Colonic mucosa (tissue), 4 donors: ENCODE data around the gene MRPS27. TPM values are rescaled to one million over a fixed set of nuclear protein-coding genes. Genes with fewer than 3 reads are reported as not detected.

ENCODE experiments used
- DNase-seq: peaks from one replicate; pipeline ENCODE4 v3.0.0-alpha.2; 2020
- H3K27ac ChIP-seq: fragments of 200-600 bp; one replicate; pipeline ENCODE4 v1.8.0; 2021
- H3K27me3 ChIP-seq: fragments of 200-600 bp; one replicate; pipeline ENCODE4 v1.8.0; 2021
- H3K36me3 ChIP-seq: fragments of 200-600 bp; one replicate; pipeline ENCODE4 v1.8.0; 2021
- H3K4me1 ChIP-seq: fragments of 200-600 bp; one replicate; pipeline ENCODE4 v1.8.0; 2021; ENCODE audit warnings: mild to moderate bottlenecking
- H3K4me3 ChIP-seq: fragments of 200-600 bp; one replicate; pipeline ENCODE4 v1.8.0; 2021
- H3K9ac ChIP-seq, 2 donors: one replicate each; pipeline ENCODE4 v1.7.0; 2013; ENCODE audit warnings: control low read depth in 2 of 2, low read depth in 2 of 2, low read length in 2 of 2
- H3K9me3 ChIP-seq: fragments of 200-600 bp; one replicate; pipeline ENCODE4 v1.8.0; 2021
- intact Hi-C: fragments of 100-400 bp; cut with DNase I; formaldehyde crosslinking; loops from one replicate; pipeline ENCODE4 v1.14.1; 2022
- total RNA-seq, 2 donors: library from RNA; stranded (reverse); fragmentation: NEBNext Ultra II Directional in 1 of 2; extraction: Animal tissue kit (Norgen Biotek cat#: 25700) in 1 of 2; gene quantifications; one replicate each; pipeline ENCODE4 v1.2.1, GENCODE V29; 2021
- TF ChIP-seq, protein P1 (sequence below): fragments of 200-600 bp; IDR thresholded peaks from one replicate; pipeline ENCODE4 v1.8.0; 2022; ENCODE audit warnings: antibody characterized with exemption, mild to moderate bottlenecking
- donor health status: healthy.
- donor health status: DM: no; HTN: no; CAD: no.
- donor health status: DM: no; HTN: no; CAD: no.

MRPS27 gene
- total RNA-seq: 10 to 100 TPM; 46.3 to 56.6 TPM

- peak within 1 kb of the TSS; percentile 56 for H3K27ac ChIP-seq
- peak within 1 kb of the TSS; percentile 68 to 80 for H3K9ac ChIP-seq
- no peaks in the 10 kb centered on the region for H3K9me3 ChIP-seq
- H3K27me3 ChIP-seq: no peaks in the 10 kb centered on the region
- H3K36me3 ChIP-seq: no peaks in the 10 kb centered on the region
- peak; percentile 97 for DNase-seq
- TF ChIP-seq, protein P1, sequence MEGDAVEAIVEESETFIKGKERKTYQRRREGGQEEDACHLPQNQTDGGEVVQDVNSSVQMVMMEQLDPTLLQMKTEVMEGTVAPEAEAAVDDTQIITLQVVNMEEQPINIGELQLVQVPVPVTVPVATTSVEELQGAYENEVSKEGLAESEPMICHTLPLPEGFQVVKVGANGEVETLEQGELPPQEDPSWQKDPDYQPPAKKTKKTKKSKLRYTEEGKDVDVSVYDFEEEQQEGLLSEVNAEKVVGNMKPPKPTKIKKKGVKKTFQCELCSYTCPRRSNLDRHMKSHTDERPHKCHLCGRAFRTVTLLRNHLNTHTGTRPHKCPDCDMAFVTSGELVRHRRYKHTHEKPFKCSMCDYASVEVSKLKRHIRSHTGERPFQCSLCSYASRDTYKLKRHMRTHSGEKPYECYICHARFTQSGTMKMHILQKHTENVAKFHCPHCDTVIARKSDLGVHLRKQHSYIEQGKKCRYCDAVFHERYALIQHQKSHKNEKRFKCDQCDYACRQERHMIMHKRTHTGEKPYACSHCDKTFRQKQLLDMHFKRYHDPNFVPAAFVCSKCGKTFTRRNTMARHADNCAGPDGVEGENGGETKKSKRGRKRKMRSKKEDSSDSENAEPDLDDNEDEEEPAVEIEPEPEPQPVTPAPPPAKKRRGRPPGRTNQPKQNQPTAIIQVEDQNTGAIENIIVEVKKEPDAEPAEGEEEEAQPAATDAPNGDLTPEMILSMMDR: no peak
- peak within 1 kb of the TSS; percentile 73 for H3K4me3 ChIP-seq
- intact Hi-C loops: no loop called here
- H3K4me1 ChIP-seq: peaks cover 5% of the 10 kb centered on the region
These were observed at the start of gene MRPS27, which contains the start of gene PTCD2 for GRCh38 chr5:72319976-72320752. TSS of gene MRPS27 (minus strand) at chr5:72320240. CDS start at chr5:72320221, 19 bp downstream. TSS of gene PTCD2 (plus strand) at chr5:72320373. CDS start at chr5:72320383, 10 bp downstream.

- no peaks in the 10 kb centered on the region for H3K36me3 ChIP-seq
- H3K4me3 ChIP-seq: no peak overlapping the region
- no peaks in the 10 kb centered on the region for H3K9me3 ChIP-seq
- DNase-seq: no peak
- no peaks in the 10 kb centered on the region for H3K4me1 ChIP-seq
- H3K27me3 ChIP-seq: no peaks in the 10 kb centered on the region
- no peak overlapping the region for H3K9ac ChIP-seq
- TF ChIP-seq, protein P1: no peak
- no peak overlapping the region for H3K27ac ChIP-seq
- intact Hi-C loops: loop anchor here (5.0 kb wide), 1 partner anchor 153 kb away; no protein-coding TSS in a partner anchor
These were observed 49.7 kb upstream of the MRPS27 start for GRCh38 chr5:72369711-72370110.

- no peak overlapping the region for H3K27ac ChIP-seq
- H3K9ac ChIP-seq: no peak overlapping the region
- intact Hi-C loops: loop anchor here (5.0 kb wide), 1 partner anchor 153 kb away; no protein-coding TSS in a partner anchor
- H3K36me3 ChIP-seq: no peaks in the 10 kb centered on the region
- TF ChIP-seq, protein P1: no peak
- H3K4me3 ChIP-seq: no peak overlapping the region
- H3K9me3 ChIP-seq: no peaks in the 10 kb centered on the region
- no peaks in the 10 kb centered on the region for H3K4me1 ChIP-seq
- H3K27me3 ChIP-seq: no peaks in the 10 kb centered on the region
- DNase-seq: no peak
These were observed 49.3 kb upstream of the MRPS27 start for GRCh38 chr5:72369301-72369700.

DNA sequence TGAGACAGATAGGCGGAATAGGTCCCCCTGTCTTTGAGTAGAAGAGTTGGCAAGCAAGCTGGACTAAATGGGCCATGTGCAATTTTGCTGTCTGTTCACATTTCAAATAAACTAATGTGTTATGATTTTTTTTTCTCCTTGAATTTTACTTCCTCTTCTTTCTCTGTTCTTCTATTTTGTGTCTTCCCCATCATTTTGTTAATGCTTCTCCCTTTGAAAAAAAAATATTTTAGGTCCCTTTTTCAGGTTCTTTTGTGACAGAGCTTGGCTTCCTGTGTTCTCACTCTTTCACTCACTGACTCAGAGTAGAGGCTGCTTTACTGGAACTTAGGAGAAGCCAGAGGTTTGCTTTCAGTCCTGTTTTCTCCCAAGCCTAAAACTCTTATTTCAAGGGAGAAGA, 48.2 kb upstream of the MRPS27 start:
- Histone ChIP-seq H3K4me1 (no peaks in the 10 kb centered on the region), H3K27me3 (no peaks in the 10 kb centered on the region), H3K4me3 (no peak overlapping the region), H3K9ac (no peak overlapping the region), H3K9me3 (no peaks in the 10 kb centered on the region), H3K36me3 (no peaks in the 10 kb centered on the region), H3K27ac (no peak overlapping the region)
- DNase-seq: no peak
- intact Hi-C loops: loop anchor here (5.0 kb wide), 1 partner anchor 154 kb away; no protein-coding TSS in a partner anchor
- TF ChIP-seq, protein P1: no peak

DNA sequence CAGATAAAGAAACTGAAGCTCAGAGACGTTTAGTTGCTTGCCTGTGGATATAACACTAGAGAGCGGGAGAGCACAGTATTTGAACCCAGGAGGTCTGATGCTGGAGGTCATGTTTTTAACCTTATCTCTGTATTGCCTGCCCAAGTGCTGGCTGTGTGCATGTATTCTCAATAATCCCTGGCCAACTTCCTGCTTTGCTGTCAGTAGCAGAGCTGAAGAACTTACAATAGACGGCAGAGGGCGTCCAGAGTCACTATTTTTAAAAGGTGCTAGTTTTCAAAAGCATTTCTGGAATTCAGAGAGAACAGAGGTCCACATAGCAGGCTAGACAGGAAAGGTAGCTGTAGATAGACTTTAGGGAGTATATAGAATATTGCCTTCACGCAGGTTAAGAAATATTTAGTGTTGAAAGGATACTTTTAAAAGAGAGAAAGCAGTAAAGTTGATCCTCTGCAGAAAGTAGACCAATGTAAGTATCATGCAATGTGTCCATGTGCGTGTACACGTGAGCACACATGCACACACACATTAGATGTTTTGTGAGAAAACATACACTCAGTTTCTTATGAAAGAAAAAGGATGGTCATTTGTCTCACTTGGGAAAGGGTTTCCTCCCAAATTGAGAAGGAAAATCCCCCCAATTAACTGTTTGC, 46.4 kb upstream of the MRPS27 start:
- no peak overlapping the region for H3K27ac ChIP-seq
- no peaks in the 10 kb centered on the region for H3K9me3 ChIP-seq
- no peaks in the 10 kb centered on the region for H3K36me3 ChIP-seq
- H3K4me3 ChIP-seq: no peak overlapping the region
- H3K9ac ChIP-seq: no peak overlapping the region
- H3K27me3 ChIP-seq: no peaks in the 10 kb centered on the region
- DNase-seq: peak; percentile 69
- H3K4me1 ChIP-seq: no peaks in the 10 kb centered on the region
- intact Hi-C loops: loop anchor here (5.0 kb wide), 1 partner anchor 156 kb away; no protein-coding TSS in a partner anchor
- TF ChIP-seq, protein P1: peak; percentile 59
